GM21367 (cell line): Measurements from ENCODE around the gene PARD3.
"Not testable (repeated sequence)": the region's sequence is repeated elsewhere in the genome, so short reads cannot be mapped to it uniquely, and the experiment has no call there.

Source experiments
- ATAC-seq: cut with Tn5 transposase; IDR thresholded peaks from one replicate; pipeline ENCODE4 v1.9.1; 2021; ENCODE audit not compliant: unreplicated experiment

Gene PARD3

DNA sequence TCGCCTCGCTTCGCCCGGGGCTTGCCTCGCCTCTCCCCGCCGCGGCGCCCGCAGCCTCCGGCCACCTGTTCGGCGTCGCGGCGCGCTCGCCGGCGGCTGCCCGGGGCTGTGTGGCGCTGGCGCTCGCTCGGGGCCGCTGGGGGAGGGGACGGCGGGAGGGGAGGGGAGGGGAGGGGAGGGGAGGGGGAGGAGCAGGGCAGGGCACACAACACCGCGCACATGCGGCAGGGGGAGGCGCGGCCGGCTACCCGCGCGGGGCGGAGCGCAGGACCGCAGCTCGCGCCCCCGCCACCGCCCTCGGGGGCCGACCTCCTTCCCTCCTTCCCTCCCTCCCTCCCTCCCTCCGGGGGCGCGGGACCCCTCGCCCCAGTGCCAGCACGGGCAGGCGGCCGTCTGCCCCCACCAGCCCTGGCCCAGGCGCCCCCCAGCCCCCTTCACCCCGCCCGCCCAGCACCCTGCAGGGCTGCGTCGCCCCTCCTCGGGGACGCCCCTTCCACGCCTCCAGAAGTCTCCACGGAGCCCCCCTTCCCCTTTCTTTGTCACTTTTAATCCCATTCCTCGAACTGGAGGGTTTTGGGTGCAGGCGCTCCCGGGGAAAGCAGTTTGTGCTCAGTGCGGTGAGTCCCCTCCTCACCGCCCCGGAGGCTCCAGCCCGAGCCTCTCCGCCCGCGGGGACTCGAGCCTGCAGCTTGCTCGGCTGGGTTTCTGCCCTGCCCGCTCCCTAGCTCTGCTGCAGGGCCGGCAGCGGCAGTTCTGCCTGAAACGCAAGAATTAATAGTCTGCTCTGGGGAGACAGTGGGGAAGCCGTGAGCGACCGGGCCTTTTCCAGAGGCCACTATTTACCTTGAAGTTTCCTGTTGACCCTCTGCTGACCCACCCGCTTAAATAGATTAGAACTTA lies at the start of gene PARD3:
Gene PARD3, minus strand, starts transcription at position 112 of the 900 bp plus-strand sequence. CDS start 301 bp downstream, outside the sequence.
- no peak for ATAC-seq

DNA sequence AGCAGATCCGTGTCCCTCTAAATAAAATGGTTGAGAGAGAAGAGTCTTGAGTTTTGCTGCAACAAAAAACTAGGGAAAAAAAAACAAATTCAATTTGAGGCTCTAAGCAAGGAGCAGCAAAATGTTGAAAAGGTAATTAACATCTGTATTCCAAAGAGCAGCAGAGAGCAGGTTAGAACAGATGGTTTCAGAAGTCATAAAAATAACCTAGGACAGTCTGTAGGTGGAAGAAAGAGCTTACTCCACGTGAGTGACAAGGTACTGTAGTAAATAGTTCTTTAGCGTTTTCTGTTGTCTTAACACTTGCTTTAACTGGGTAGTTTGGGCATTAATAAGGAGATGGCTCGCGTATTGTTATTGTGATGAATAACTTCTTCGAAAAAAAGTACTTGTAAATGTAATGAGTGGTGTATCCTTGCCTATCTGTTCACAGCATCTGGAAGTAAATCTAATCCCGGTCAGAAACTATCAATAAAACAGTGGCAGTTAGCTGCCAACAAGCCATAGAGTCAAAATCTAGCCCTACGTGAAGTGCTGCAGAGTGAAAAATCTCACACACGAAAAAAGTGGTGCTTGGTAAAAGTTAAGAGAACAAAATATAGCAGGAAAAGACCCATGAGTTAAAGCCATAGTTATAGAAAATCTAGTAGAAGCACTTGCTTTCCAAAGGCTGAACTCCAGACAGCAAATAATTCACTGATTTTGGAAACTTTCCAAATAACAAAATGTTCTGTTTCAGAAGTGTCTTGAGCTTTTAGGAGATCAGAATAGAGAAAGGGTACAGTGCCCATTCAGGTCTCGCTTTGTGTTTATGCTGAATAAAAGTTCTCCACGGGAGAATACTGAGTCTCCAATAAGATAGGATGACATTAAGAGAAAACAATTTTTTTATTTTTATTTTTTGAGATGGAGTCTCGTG lies 49.3 kb upstream of the PARD3 start:
- ATAC-seq: no peak

DNA sequence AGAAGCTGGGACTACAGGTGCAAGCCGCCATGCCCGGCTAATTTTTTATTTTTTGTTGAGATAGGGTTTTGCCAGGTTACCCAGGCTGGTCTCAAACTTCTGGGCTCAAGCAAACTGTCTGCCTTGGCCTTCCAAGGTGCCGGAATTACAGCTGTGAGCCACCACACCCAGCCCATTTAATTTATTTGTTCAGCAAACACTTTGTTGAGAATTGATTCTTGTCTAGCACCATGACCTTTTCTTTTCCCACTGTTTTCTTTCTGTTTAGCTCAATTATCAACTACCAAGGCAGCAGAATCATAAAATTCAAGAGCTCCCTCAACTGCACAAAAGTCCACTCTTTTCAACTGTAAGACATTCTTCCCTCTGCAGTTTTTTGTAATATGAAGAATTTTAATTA lies 47.8 kb upstream of the PARD3 start:
- no peak for ATAC-seq

DNA sequence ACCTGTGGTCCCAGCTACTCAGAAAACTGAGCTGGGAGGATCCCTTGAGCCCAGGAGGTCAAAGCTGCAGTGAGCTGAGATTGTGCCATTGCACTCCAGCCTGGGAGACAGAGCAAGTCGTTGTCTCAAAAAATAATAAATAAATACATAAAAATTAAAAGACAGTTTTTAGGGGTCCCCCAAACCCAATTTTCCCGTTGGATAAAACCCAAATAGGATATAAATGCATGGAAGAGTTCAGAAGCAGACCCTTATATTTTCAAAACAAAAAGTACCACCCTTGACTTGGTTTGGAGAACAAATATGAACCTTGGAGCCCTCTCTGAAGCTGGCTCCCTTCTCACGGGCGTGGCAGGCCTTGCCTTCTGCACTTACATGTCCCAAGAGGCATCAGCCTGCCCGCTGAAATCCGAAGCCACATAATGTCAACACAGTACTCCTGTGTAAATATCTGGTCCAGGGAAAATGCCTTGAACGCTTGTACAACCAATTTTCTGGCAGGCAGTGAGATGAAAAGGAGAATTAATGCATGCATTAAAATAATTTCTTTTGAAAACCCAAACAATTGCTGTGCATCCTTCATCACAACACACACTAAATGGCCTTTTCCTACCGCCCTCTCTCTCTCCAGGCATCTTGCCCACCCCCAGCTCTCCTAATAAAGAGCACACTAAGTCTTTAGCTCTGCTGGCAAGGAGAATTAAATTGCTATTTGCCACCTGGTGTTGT lies 46.4 kb upstream of the PARD3 start:
- ATAC-seq: no peak

DNA sequence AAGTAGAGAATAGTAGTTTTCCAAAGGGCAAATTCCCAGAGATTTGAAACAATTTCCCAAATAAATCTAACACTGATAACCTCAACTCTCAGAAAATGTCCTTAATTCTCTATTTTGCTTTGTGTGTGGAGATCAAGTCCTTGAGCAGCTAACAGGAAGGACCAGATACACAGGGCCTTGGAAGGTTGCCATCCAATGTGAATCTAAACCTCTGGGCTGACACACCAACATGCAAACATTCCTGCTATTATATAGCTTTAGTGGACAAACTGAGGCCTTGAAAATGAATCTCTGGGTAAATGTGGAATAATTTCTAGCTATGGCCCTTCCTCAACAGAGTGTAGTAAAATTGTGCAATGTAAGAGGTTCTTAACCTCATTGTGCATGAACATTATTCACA lies 44.1 kb upstream of the PARD3 start:
- no peak for ATAC-seq

DNA sequence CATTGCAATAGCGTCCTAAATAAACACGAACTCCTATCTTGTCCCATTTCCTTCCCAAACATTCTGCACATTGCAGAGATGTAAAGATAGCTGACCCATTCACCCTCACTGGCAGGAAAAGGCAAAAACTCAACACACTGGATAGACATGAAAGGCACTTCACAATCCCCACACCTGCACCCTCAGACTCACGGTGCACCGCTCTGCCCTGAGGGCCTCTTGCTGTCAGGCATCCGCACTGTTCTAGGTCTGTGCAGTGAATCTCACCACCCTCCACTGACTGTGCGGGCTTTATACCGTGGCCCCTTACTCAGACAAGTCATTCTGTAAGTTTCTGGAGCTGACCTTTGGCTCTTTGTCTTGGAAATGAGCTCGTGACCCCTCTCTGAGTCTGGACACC lies 42.9 kb upstream of the PARD3 start:
- ATAC-seq: no peak

DNA sequence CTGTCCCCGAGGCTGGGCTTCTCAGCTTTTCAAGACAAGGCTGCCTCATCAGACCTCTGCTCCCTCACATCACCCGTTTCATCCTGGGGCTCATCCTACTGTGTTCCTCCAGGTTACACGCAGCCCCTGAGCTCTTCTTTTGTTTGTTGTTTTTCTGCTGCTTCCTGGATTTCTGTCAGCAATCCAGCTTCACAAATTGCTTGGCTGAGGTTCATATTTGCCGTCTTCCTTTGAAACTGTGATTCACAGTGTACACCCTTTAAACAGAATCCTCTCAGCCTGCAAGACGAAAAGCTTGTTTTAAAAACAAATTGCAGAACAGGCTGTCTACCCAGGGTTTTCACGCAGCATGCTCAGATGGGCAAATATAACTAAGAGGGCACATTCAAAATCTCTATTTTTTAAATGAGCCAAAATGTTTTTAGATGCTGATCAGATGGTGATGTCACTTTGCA lies 39.1 kb upstream of the PARD3 start:
- ATAC-seq: no peak

DNA sequence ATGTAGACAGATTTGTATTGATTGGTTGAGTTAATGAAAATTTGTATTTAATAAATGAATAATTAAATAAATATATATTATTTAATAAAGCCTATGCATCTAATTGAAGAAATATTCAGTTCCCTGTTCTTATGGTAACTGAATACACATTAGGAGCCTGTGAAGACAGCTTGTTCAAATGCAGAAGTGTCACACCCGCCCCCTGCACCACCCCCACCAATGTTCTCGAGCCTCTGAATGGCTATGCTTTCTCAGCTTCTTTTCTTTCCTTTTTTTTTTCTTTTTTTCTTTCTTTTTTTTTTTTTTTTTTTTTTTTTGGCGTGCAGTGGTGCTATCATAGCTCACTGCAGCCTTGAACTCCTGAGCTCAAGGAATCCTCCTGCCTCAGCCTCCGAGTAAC lies 38.3 kb upstream of the PARD3 start:
- no peak for ATAC-seq

DNA sequence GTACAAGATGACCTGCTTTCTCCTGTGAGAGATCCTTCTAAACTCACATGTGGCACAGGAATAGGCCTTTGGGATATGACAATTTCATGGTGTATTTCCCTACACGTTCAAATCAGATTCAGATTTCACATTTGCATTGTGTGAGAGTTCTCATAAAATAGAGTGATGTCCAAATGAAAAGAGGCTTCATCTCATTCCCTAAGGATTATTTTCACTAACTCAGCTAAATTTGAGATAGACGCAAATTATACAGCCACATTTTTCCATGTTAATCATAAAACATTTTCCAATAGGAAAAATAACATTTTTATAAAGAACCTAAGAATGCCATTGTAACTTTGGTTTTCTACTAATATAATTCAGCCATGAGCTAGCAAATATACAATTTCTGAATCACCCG lies 35.5 kb upstream of the PARD3 start:
- ATAC-seq: no peak

DNA sequence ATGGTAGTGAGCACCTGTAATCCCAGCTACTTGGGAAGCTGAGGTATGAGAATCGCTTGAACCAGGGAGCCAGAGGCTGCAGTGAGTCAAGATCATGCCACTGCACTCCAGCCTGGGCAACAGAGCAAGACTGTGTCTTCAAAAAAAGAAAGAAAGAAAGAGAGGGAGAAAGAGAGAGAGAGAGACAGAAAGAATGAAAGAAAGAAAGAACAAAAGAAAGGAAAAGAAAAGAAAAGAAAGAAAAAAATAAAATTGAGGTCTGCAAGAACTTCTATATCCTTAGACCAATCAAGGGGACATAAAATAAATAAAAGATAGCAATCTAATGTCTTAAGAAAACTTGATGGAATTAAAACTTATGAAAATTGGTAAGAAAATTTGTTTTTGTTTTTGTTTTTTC lies 34.9 kb upstream of the PARD3 start:
- no peak for ATAC-seq

DNA sequence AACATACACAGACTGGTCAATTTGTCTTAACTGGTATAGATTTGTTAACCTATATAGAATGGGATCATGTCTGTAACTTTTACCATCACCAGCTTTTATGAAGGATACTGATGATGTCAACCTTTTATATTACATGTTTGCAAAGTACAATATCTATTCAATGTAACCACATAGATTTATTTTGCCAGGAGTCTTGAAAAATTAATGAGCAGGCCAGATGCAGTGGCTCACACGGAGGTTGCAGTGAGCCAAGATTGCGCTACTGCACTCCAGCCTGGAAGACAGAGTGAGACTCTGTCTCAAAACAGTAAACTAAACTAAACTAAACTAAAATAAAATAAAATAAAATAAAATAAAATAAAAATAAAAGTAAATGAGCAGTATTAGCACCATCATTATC lies 30.0 kb upstream of the PARD3 start:
- ATAC-seq: no peak

DNA sequence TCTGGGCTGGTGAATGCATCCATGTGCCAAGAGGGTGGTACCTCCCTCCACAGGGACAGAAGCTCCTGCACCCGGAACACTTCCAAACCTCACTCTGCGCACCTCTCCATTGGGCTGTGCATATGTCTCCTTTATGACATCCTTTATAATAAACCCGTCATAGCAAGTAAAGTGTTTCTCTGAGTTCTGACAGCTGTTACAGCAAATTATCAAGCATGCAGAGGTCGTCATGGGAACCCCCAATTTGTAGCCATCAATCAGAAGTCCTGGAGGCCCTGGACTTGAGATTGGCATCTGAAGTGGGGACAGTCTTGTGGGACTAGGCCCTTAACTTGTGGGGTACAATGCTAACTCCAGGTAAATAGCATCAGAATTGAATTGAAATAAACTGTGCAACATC lies 29.4 kb upstream of the PARD3 start:
- no peak for ATAC-seq

DNA sequence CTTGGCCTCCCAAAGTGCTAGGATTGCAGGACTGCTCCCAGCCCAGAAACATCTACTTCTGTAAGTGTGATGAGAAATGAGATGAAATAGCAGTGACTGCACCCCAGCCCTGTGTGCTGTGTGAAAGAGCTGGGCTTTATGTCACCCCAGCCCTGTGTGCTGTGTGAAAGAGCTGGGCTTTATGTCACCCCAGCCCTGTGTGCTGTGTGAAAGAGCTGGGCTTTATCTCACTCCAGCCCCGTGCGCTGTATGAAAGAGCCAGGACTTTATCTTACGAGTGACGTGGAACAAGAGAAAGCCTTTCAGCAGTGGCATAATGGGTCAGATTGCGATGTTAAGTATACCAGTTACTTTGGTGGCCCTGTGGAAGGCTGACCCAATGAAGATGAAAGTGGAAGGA lies 28.4 kb upstream of the PARD3 start:
- not testable (repeated sequence) for ATAC-seq

DNA sequence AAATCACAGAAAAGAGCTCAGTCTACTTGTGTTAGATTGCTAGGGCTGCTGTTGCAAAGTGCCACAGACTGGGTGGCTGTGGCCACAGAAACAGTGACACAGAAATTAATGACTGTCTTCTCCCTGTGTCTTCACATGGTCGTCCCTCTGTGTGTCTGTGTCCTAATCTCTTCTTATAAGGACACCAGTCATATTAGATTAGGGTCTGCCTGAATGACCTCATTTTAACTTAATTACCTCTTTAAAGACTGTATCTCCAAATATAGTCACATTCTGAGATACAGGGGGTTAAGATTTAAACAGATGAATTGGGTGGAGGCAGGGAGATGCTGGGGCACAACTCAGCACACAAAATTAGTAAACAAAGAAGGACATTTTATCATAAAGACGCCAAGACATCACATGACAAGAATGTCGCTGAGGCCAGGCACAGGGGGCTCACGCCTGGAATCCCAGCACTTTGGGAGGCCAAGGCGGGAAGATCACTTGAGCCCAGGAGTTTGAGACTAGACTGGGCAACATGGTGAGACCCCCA lies 23.3 kb upstream of the PARD3 start:
- ATAC-seq: no peak

DNA sequence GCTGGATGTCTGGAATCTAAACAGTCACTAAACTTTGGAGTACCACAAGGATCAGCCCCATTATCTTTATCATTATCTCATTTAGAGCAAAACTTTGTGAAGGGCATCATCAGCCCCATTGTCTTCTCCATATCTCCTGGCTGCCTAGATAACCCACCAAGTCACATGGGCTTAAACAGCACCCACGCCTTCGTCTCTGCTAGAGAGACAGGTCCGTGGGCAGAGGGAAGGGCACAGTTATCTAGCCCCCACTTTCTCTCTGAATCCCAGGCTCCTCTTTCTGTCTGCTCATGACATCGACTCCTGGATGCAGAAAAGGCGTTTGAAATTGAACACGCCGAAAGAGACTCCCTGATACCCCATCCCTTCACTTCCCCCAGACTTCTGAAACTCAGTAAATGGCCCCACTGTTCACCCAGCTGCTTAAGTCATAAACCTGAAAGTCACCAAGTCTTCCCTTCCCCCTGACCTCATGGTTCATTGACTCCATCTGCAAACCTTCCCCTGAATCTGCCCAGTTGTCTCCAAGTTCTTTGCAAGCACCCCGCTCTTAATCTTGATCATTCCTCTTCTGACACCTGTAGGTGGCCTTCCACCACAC lies 20.9 kb upstream of the PARD3 start:
- no peak for ATAC-seq

DNA sequence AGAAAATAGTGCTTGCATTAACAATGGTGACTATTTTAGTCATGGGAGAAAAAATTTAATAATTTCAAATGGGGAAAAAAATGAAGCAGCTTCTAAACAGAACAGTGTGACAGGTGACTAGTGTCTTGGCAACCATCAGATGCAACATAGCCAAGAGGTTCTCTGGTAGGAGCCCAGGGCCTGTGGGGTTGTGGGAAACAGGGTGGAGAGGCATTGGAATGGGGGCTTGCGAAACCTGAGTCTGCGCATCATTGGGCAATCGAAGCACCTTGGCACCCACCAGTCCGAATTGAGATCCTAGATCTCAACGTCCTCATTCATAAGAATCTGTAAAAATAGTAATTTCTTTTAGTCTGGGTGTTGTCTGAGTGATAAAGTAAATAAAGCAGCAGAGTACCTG lies 19.2 kb upstream of the PARD3 start:
- no peak for ATAC-seq

DNA sequence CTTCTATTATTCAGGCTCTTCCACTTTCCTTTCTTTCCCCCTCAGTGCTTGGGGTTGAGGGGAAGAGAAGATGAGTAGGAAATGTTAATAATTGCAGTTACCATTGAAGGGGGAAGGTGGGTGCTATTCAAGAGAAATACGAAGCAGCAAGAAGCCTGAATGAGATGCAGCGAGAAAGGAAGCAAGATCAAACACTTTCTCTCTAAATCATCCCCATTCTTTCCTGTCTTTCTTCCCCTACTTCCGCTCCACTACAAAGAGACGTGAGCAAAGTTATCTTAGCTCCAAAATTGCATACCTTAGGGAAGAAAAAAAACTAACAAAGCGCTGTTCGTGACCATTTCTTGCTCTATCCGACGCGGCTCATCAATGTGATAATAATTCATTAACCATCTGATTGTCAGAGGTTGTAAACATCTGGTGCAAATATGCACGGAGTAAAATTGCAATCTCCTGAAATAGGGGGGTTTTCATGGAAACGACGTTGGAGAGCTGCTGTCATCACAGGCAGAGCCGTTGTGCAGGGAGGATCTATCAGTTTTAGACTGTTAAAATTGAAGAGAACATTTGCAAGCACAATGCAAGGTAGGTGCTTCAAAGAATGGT lies 15.2 kb upstream of the PARD3 start:
- ATAC-seq: no peak

DNA sequence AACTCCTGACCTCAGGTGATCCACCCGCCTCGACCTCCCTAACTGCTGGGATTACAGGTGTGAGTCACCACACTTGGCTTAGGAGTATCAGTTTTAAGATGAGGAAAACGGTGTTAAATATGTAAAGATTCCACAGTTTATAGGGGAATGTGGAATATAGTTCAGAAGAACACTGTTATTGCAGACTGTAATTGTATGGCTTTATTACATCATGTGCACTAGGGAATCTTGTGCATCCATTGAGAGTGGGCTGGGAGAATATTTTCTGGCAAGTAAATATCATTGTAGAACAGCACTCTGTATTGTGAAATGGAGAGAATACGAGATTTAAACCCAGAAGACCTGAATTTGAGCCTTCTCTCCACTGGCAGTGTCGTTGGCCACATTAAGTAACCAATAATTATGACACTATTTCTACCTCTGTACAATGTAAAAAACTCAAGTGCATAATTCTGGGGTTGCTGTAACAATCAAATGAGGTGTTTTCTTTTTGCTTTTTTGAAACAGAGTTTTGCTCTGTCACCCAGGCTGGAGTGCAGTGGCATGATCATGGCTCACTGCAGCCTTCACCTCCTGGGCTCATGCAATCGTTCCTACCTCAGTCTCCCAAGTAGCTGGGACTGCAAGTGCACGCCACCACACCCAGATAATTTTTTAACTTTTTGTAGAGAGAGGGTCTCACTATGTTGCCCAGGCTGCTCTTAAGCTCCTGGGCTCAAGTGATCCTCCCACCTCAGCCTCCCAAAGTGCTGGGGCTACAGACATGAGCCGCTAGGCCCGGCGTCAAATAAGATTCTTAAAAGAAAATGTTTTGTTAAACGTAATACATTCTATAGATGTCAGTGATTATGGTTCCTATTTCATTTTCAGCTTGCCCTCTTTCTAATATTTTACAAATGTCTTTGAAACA lies 12.0 kb upstream of the PARD3 start:
- ATAC-seq: no peak

DNA sequence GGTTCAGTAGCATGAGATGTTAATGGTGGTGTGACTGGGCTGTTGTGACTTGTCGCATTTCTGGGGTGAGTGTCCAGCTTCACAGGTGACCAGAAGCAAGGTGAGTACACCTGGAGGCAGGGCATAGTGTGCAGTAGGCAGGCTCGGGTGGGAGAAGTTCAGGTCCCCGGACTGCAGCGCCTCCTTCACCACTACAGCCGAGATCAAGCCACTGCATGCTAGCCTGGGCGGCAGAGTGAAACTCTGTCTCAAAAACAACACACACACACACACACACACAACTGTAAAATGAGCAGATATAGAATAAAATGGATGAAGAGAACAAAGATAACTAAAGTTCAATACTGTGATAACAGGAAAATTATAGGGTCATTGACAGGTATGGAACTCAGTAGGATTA lies 11.1 kb upstream of the PARD3 start:
- no peak for ATAC-seq
